ENCODE data around the gene ACIN1. TPM values are rescaled to one million over a fixed set of nuclear protein-coding genes. Genes with fewer than 3 reads are reported as not detected.

Gene ACIN1
- total RNA-seq, 1 donor from 2014 or later: 163 TPM

DNA sequence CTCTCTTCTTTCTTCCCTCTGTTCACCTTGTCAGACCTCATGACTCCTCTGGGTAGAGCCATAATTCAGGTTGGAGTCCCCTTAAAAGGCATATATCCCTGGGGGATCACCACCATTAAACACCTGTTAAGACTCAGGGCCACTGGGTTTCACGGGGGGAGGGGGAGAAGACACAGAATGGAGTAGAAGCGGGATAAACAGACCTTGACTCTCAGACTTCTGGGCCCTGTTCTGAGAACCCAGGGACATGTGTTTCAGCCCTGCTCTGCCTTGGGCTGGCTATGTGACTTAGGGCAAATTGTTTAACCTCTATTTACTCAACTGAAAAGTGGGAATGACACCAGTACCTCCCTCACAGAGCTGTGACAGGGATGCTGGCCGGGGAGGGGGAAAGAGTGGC is 42.3 kb downstream of the ACIN1 start:
- Histone ChIP-seq H3K4me1 (peaks cover 15% of the 10 kb centered on the region), H3K27me3 (ENCODE audit: low read depth) (no peaks in the 10 kb centered on the region), H3K4me3 (no peak overlapping the region), H3K9me3 (no peaks in the 10 kb centered on the region), H3K27ac (no peak overlapping the region), H3K36me3 (no peaks in the 10 kb centered on the region)
- DNase-seq: no peak
- intact Hi-C loops (cut with DNase I): no loop called here
- ATAC-seq: no peak
- TF ChIP-seq, protein P1, sequence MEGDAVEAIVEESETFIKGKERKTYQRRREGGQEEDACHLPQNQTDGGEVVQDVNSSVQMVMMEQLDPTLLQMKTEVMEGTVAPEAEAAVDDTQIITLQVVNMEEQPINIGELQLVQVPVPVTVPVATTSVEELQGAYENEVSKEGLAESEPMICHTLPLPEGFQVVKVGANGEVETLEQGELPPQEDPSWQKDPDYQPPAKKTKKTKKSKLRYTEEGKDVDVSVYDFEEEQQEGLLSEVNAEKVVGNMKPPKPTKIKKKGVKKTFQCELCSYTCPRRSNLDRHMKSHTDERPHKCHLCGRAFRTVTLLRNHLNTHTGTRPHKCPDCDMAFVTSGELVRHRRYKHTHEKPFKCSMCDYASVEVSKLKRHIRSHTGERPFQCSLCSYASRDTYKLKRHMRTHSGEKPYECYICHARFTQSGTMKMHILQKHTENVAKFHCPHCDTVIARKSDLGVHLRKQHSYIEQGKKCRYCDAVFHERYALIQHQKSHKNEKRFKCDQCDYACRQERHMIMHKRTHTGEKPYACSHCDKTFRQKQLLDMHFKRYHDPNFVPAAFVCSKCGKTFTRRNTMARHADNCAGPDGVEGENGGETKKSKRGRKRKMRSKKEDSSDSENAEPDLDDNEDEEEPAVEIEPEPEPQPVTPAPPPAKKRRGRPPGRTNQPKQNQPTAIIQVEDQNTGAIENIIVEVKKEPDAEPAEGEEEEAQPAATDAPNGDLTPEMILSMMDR (IDR thresholded peaks at IDR 0.05): no peak

- TF ChIP-seq, protein P1 (IDR thresholded peaks at IDR 0.05): no peak
- Histone ChIP-seq H3K4me1 (peaks cover 15% of the 10 kb centered on the region), H3K27ac (no peak overlapping the region), H3K36me3 (no peaks in the 10 kb centered on the region), H3K4me3 (no peak overlapping the region), H3K9me3 (no peaks in the 10 kb centered on the region), H3K27me3 (ENCODE audit: low read depth) (no peaks in the 10 kb centered on the region)
- ATAC-seq (no peak), DNase-seq (no peak)
- intact Hi-C loops (cut with DNase I): no loop called here
Measured at GRCh38 chr14:23052182-23052623, 42.7 kb downstream of the ACIN1 start.

GRCh38 chr14:23051141-23052057 is 43.5 kb downstream of the ACIN1 start:
- TF ChIP-seq, protein P1 (IDR thresholded peaks at IDR 0.05): no peak
- no peaks in the 10 kb centered on the region for H3K9me3 ChIP-seq
- no peak overlapping the region for H3K4me3 ChIP-seq
- H3K27ac ChIP-seq: no peak overlapping the region
- no peaks in the 10 kb centered on the region for H3K36me3 ChIP-seq
- intact Hi-C loops (cut with DNase I): no loop called here
- peaks cover 7% of the 10 kb centered on the region for H3K4me1 ChIP-seq
- DNase-seq (no peak), ATAC-seq (no peak)
- H3K27me3 ChIP-seq (ENCODE audit: low read depth): no peaks in the 10 kb centered on the region

DNA sequence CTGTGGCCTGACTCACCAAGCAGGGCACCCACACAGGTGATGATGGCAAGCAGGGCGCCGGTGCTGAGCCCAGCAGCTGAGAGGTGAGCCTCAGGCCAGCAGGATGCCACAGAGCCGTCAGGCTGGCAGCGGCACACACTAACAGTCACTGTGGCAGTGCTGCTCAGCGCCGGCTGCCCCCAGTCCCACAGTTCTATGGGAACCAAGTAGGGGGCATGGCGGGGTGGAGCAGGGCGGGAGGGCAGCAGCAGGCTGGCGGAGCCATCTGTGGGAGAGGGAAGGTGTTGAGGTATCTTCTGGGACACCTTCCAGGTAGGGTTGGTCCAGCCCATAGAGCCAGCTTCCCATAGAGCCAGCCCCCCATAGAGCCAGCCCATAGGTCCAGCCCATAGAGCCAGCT is 45.9 kb downstream of the ACIN1 start:
- ATAC-seq (no peak), DNase-seq (no peak)
- Histone ChIP-seq H3K27ac (no peak overlapping the region), H3K27me3 (ENCODE audit: low read depth) (no peaks in the 10 kb centered on the region), H3K9me3 (no peaks in the 10 kb centered on the region), H3K36me3 (no peaks in the 10 kb centered on the region), H3K4me3 (no peak overlapping the region), H3K4me1 (peaks cover 11% of the 10 kb centered on the region)
- intact Hi-C loops (cut with DNase I): no loop called here
- TF ChIP-seq, protein P1 (IDR thresholded peaks at IDR 0.05): no peak

GRCh38 chr14:23047751-23048693 is 46.9 kb downstream of the ACIN1 start:
- H3K36me3 ChIP-seq: no peaks in the 10 kb centered on the region
- H3K27ac ChIP-seq: peak overlapping the region; percentile 58
- H3K9me3 ChIP-seq: no peaks in the 10 kb centered on the region
- H3K27me3 ChIP-seq (ENCODE audit: low read depth): no peaks in the 10 kb centered on the region
- TF ChIP-seq, protein P1 (IDR thresholded peaks at IDR 0.05): no peak
- no peak for ATAC-seq
- peak overlapping the region; percentile 27 for H3K4me3 ChIP-seq
- peaks cover 11% of the 10 kb centered on the region for H3K4me1 ChIP-seq
- intact Hi-C loops (cut with DNase I): no loop called here
- DNase-seq: no peak
